Activated CD8-positive, alpha-beta memory T cell treated with anti-CD3 and anti-CD28 coated beads for 1 hour (primary cell): ENCODE measurements around the gene INPP5A.
"Not testable (repeated sequence)": the region's sequence is repeated elsewhere in the genome, so short reads cannot be mapped to it uniquely, and the experiment has no call there.

Experiments
- DNase-seq, 2 donors: peaks; one replicate each; pipeline ENCODE4 v3.0.0-alpha.2; 2020; ENCODE audit warnings: low read depth in 1 of 2; ENCODE audit errors: extremely low read depth in 1 of 2

Gene INPP5A, protein sequence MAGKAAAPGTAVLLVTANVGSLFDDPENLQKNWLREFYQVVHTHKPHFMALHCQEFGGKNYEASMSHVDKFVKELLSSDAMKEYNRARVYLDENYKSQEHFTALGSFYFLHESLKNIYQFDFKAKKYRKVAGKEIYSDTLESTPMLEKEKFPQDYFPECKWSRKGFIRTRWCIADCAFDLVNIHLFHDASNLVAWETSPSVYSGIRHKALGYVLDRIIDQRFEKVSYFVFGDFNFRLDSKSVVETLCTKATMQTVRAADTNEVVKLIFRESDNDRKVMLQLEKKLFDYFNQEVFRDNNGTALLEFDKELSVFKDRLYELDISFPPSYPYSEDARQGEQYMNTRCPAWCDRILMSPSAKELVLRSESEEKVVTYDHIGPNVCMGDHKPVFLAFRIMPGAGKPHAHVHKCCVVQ

GRCh38 chr10:132537684-132538001, at the start of gene INPP5A:
Gene INPP5A (plus strand): TSS chr10:132537787. CDS start chr10:132538097, 310 bp downstream.
- DNase-seq, result no peak

- no peak for DNase-seq
These were observed 49.3 kb upstream of the INPP5A start for GRCh38 chr10:132488231-132488821.

- DNase-seq, result no peak
These were observed 48.4 kb upstream of the INPP5A start for GRCh38 chr10:132489053-132489703.

GRCh38 chr10:132489704-132490534, 47.7 kb upstream of the INPP5A start:
- DNase-seq, result no peak

GRCh38 chr10:132491534-132491933, 46.1 kb upstream of the INPP5A start:
- not testable (repeated sequence) for DNase-seq

GRCh38 chr10:132492323-132493025, 45.1 kb upstream of the INPP5A start:
- no peak for DNase-seq

GRCh38 chr10:132493246-132493755, 44.3 kb upstream of the INPP5A start:
- DNase-seq, result no peak

GRCh38 chr10:132493756-132494290, 43.8 kb upstream of the INPP5A start:
- no peak for DNase-seq

DNA sequence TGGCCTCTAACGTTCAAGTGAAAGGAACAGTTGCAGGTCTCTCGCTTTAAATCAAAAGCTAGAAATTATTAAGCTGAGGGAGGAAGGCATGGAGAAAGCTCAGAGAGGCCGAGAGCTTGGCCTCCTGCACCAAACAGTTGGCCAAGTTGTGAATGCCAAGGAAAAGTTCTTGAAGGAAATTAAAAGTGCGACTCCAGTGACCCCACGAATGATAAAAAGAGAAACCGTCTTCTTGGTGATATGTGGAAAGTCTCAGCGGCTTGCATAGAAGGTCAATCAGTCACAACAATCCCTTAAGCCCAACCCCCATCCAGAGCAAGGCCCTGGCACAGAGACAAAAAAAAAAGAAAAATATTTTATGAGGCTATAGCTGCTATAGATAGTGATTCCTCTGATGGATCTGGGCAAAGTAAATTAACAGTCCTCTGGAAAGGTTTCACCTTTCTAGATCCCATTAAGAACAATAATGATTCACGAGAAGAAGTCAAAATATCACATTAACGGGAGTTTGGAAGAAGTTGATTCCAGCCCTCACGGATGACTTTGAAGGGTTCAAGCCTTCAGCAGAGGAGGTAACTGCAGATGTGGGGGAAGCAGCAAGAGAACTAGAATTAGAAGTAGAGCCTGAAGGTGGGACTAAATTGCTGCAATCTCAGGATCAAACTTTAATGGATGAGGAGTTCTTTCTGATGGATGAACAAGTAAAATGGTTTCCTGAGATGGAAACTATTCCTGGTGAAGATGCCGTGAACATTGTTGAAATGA, 42.5 kb upstream of the INPP5A start:
- DNase-seq, result no peak

- no peak for DNase-seq
These were observed 41.1 kb upstream of the INPP5A start for GRCh38 chr10:132496360-132497062.

- no peak for DNase-seq
These were observed 40.4 kb upstream of the INPP5A start for GRCh38 chr10:132497063-132497680.

DNA sequence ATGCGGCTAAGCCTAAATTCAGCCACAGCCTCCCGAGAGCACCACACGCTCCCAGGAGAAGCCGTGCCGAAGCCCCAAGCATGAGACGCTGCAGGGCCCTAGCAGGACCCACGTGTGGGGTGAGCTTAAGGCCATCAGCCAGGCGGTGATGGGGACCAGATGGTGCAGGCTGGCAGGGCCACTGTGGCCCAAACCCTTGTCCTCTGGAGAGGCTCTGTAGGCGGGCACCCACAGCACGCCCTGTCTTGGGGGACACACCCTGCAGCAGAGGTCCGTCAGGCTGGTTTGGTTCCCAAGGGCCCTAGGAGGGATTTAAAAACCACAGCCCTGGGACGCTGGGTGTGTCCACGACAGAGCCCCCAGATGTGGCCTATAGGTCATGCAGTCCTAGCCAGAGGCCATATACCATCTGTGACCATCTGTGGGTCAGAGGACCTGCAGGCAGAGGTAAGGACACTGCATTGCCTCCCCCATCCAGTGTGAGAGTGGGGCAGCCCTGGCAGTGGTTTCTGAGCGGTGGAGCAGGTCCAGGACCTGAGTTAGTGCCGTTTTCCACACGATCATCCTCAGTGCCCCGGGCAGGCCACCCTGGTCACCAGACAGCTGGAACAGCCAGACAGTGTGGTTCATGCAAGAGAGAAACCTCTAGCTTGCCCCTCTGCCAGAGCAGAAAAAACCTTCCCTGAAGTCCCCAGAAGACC, 39.6 kb upstream of the INPP5A start:
- no peak for DNase-seq

- DNase-seq, result no peak
These were observed 38.8 kb upstream of the INPP5A start for GRCh38 chr10:132498562-132499366.

GRCh38 chr10:132499367-132499685, 38.3 kb upstream of the INPP5A start:
- no peak for DNase-seq

DNA sequence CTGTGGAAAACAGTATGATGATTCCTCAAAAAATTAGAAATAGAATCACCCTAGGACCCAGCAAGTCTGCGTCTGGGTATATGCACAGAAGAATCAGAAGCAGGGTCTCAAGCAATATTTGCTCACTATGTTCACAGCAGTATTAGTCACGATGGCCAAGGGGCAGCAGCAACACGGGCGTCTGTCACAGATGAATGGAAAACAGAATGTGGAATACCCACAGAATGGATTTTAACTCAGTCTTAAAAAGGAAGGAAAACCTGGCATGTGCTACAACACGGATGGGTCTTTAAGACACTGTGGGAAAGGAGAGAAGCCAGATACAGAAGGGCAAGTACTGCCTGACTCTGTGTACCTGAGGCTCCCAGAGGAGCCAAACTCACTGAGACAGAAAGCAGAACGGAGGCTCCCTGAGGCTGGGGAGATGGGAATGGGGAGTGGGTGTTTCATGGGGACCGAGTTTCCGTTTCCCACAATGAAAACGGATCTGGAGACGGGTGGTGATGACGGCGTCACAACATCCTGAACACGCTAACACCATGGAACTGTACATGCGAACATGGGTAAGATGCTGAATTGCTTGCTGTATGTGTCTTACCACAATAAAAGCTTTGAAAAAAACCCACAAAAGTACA, 36.7 kb upstream of the INPP5A start:
- DNase-seq, result no peak

- DNase-seq, result no peak
These were observed 34.9 kb upstream of the INPP5A start for GRCh38 chr10:132502544-132503300.
